ENCODE results near the gene NT5C3B. TPM values are rescaled to one million over a fixed set of nuclear protein-coding genes. Genes with fewer than 3 reads are reported as not detected.

NT5C3B gene
- polyA plus RNA-seq, 1 of the 3 experiments (the other 2 are of a cell fraction) = 87.4 TPM

DNA sequence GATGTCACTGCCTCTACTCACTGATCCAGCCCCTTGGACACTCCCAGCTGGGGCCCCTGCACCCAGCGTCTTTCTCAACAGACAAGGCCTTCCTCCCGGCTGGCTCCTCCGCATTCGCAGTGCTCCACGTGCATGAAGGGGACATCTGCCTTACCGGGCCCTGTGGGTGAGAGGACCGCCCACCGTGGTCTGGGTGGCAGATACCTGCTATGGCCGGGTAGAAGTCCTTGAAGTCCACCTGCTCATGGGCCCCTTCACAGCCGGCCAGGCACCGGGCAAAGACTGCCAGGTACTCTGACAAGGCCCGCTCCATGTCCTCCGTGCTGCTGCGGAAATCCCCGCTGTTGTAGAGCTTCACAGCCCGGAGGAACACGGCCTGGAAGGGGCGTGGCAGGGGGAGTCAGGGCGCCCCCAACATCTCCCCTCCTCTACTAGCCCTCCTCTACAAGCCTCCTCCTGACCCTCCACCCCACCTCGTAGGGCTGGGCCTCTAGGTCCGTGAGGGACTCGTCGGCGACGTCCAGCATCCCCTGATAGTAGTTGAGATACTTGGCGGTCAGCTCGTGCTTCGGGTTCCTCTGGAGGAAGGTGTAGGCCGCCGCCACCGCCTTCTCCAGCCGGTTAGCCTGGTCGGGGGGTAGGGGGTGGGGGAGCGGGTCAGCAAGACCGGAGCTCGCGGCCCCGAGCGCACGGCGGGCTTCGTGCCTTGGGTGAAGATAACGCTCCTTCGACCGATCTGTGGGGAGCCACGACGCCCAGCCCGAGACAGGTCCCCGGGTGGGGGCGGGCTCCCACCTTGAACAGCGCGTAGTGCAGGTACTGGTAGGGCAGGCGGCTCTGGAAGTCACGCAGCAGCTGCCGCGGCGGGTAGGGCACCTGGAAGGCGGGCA lies 25.1 kb downstream of the NT5C3B start:
- peak; percentile 71 for DNase-seq
- peaks cover 15 to 24% of the 10 kb centered on the region in 2 experiments; a peak in 2 of 4 replicates for H3K4me1 ChIP-seq (ENCODE audit: control insufficient read depth in 1 of 2, insufficient read depth in 2 of 2, low read depth in 1 of 2, low read length in 1 of 2)
- peak overlapping the region; percentile 99 for H3K4me2 ChIP-seq
- no peaks in the 10 kb centered on the region for H3K9me3 ChIP-seq
- peaks cover 13% of the 10 kb centered on the region for H4K20me1 ChIP-seq (ENCODE audit: insufficient read depth)
- peak overlapping the region; percentile 92 for H2AFZ ChIP-seq (ENCODE audit: low read depth)
- POLR2A ChIA-PET = interaction anchor here (0.6 to 2.4 kb wide), 5 partner anchors 24 to 1386 kb away, joined by 3 to 12 read pairs (median 4); partner anchors contain the start of genes EIF1, JUP and KLHL11
- peaks cover 65% of the 10 kb centered on the region for H3K79me2 ChIP-seq (ENCODE audit: insufficient read depth)
- H3K9me2 ChIP-seq = no peaks in the 10 kb centered on the region
- H3K27me3 ChIP-seq (ENCODE audit: insufficient read depth) = no peaks in the 10 kb centered on the region
- TF ChIP-seq YY1 (IDR thresholded peaks at IDR 0.05; ENCODE audit: low read depth) (no peak), RCOR1 (IDR thresholded peaks at IDR 0.05; ENCODE audit: low read length) (no peak), PBX3 (IDR thresholded peaks at IDR 0.05) (no peak), TAF1 (IDR thresholded peaks at IDR 0.05; ENCODE audit: borderline replicate concordance, low read depth, low read length) (no peak), IRF3 (IDR thresholded peaks at IDR 0.05; ENCODE audit: low read depth, low read length) (no peak), POLR2AphosphoS5 (IDR thresholded peaks at IDR 0.05; ENCODE audit: low read depth, low read length) (no peak), RFX5 (IDR thresholded peaks at IDR 0.05; ENCODE audit: low read length) (no peak), USF2 (IDR thresholded peaks at IDR 0.05; ENCODE audit: borderline replicate concordance, low read depth, low read length) (no peak), JUND (IDR thresholded peaks at IDR 0.05) (no peak)
- peak overlapping the region; percentile 87 for H3K9ac ChIP-seq
- peaks cover 7 to 8% of the 10 kb centered on the region in 2 experiments for H3K36me3 ChIP-seq (replicated peaks in 1 of 2; ENCODE audit: control insufficient read depth in 1 of 2, insufficient read depth in 2 of 2, low read length in 1 of 2)
- CTCF ChIA-PET = interaction anchor here (0.7 to 20.2 kb wide), 24 partner anchors 10 to 308 kb away, joined by 3 to 405 read pairs (median 5); partner anchors contain the start of genes CNP, HAP1, JUP and KLHL11
- 42% methylated on average over 27 of the region's 58 CpGs for WGBS (ENCODE audit: low lambda C conversion rate)
- H3F3A ChIP-seq (replicated peaks; ENCODE audit: insufficient read depth) = no peaks in the 10 kb centered on the region
- peak overlapping the region; percentile 75 to 93 for H3K4me3 ChIP-seq (ENCODE audit: low read depth in 2 of 2, low read length in 1 of 2)
- peak overlapping the region; percentile 80 to 87; a peak in 3 of 4 replicates for H3K27ac ChIP-seq (ENCODE audit: low read depth in 2 of 2, low read length in 1 of 2)

GRCh38 chr17:41806685-41807445 lies 29.2 kb downstream of the NT5C3B start:
- Histone ChIP-seq H3K9me2 (no peaks in the 10 kb centered on the region), H3K4me3 (ENCODE audit: low read depth in 2 of 2, low read length in 1 of 2) (no peak overlapping the region), H3K4me2 (no peak overlapping the region), H3K27ac (ENCODE audit: low read depth in 2 of 2, low read length in 1 of 2) (no peak overlapping the region), H3K4me1 (ENCODE audit: control insufficient read depth in 1 of 2, insufficient read depth in 2 of 2, low read depth in 1 of 2, low read length in 1 of 2) (peaks cover 12 to 15% of the 10 kb centered on the region in 2 experiments; a peak in 2 of 4 replicates), H3K36me3 (replicated peaks in 1 of 2; ENCODE audit: control insufficient read depth in 1 of 2, insufficient read depth in 2 of 2, low read length in 1 of 2) (peaks cover 7 to 8% of the 10 kb centered on the region in 2 experiments), H2AFZ (ENCODE audit: low read depth) (no peak overlapping the region), H3K79me2 (ENCODE audit: insufficient read depth) (peaks cover 29% of the 10 kb centered on the region), H3K9ac (no peak overlapping the region), H3F3A (replicated peaks; ENCODE audit: insufficient read depth) (no peaks in the 10 kb centered on the region), H4K20me1 (ENCODE audit: insufficient read depth) (peaks cover 13% of the 10 kb centered on the region), H3K27me3 (ENCODE audit: insufficient read depth) (no peaks in the 10 kb centered on the region), H3K9me3 (no peaks in the 10 kb centered on the region)
- POLR2A ChIA-PET = no interaction called here
- WGBS (ENCODE audit: low lambda C conversion rate) = 84% methylated on average over 8 of the region's 8 CpGs
- CTCF ChIA-PET = interaction anchor here (0.6 to 20.2 kb wide), 6 partner anchors 10 to 153 kb away, joined by 3 to 405 read pairs (median 4); partner anchors contain the start of genes HAP1 and JUP
- peak; percentile 24 for DNase-seq
- TF ChIP-seq, protein P1, sequence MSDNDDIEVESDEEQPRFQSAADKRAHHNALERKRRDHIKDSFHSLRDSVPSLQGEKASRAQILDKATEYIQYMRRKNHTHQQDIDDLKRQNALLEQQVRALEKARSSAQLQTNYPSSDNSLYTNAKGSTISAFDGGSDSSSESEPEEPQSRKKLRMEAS (IDR thresholded peaks at IDR 0.05; ENCODE audit: low read depth) = no peak
- TF ChIP-seq TEAD4 (IDR thresholded peaks at IDR 0.05; ENCODE audit: borderline replicate concordance, insufficient read depth) (no peak), PBX3 (IDR thresholded peaks at IDR 0.05) (no peak), CTCF (IDR thresholded peaks at IDR 0.05) (no peak), ELF1 (IDR thresholded peaks at IDR 0.05) (no peak), EZH2phosphoT487 (IDR thresholded peaks at IDR 0.05; ENCODE audit: borderline replicate concordance, low read depth) (no peak), SIN3A (IDR thresholded peaks at IDR 0.05; ENCODE audit: borderline replicate concordance, low read depth, low read length) (no peak), TCF12 (IDR thresholded peaks at IDR 0.05) (no peak), TAF1 (IDR thresholded peaks at IDR 0.05; ENCODE audit: borderline replicate concordance, low read depth, low read length) (no peak), FOSL2 (IDR thresholded peaks at IDR 0.05; ENCODE audit: borderline replicate concordance, low read depth) (no peak)

Data from SK-N-SH (cell line).